ENCODE results near the gene SFMBT1.

SFMBT1 gene

GRCh38 chr3:52860424-52860768, 185.5 kb downstream of the SFMBT1 start:
- H3K27me3 ChIP-seq (ENCODE audit: control insufficient read depth in 1 of 2, insufficient read depth in 1 of 2, low read length in 2 of 2): no peaks in the 10 kb centered on the region
- H3K9ac ChIP-seq (ENCODE audit: low read length): no peak overlapping the region
- H2BK120ac ChIP-seq (ENCODE audit: low read depth, low read length): no peak overlapping the region
- no peak overlapping the region for H2AK5ac ChIP-seq (ENCODE audit: low read length, severe bottlenecking)
- WGBS: 88% methylated on average over 8 of the region's 8 CpGs
- H3K4me1 ChIP-seq (ENCODE audit: control insufficient read depth, insufficient read depth, low read depth, low read length): peaks cover 11% of the 10 kb centered on the region
- H3K36me3 ChIP-seq (ENCODE audit: control insufficient read depth in 1 of 2, insufficient read depth in 2 of 2, low read depth in 1 of 2, low read length in 2 of 2): peaks cover 0 to 10% of the 10 kb centered on the region in 2 experiments
- H2AFZ ChIP-seq (ENCODE audit: low read depth, low read length): no peak overlapping the region
- no peak overlapping the region for H3K18ac ChIP-seq (ENCODE audit: low read depth in 1 of 2, low read length in 2 of 2)
- no peak overlapping the region for H2BK5ac ChIP-seq (ENCODE audit: low read depth, low read length, poor library complexity, severe bottlenecking)
- no peak overlapping the region for H2BK12ac ChIP-seq (ENCODE audit: low read length in 2 of 2)
- no peak overlapping the region for H2BK15ac ChIP-seq (ENCODE audit: low read depth, poor library complexity, severe bottlenecking)
- H4K8ac ChIP-seq (ENCODE audit: low read length): no peak overlapping the region
- H3K23ac ChIP-seq (ENCODE audit: low read length in 2 of 2): no peak overlapping the region
- no peaks in the 10 kb centered on the region for H3K9me3 ChIP-seq (ENCODE audit: control insufficient read depth, low read length)
- H3K4ac ChIP-seq (ENCODE audit: low read depth in 1 of 2, low read length in 2 of 2): no peak overlapping the region
- DNase-seq: no peak
- H4K91ac ChIP-seq (ENCODE audit: low read length): no peak overlapping the region
- H3K4me2 ChIP-seq (ENCODE audit: low read length, poor library complexity, severe bottlenecking): no peak overlapping the region
- no peak overlapping the region for H3K4me3 ChIP-seq (ENCODE audit: insufficient read depth in 1 of 2, low read depth in 1 of 2, low read length in 2 of 2)
- H3K79me1 ChIP-seq (replicated peaks; ENCODE audit: low read length, poor library complexity, severe bottlenecking): peaks cover 19% of the 10 kb centered on the region
- no peak overlapping the region for H3K14ac ChIP-seq (ENCODE audit: low read length in 2 of 2)
- no peak overlapping the region for H3K27ac ChIP-seq (ENCODE audit: low read length, poor library complexity, severe bottlenecking)

GRCh38 chr3:52859686-52860423, 186.0 kb downstream of the SFMBT1 start:
- H3K9ac ChIP-seq (ENCODE audit: low read length): no peak overlapping the region
- no peak overlapping the region for H3K14ac ChIP-seq (ENCODE audit: low read length in 2 of 2)
- H3K36me3 ChIP-seq (ENCODE audit: control insufficient read depth in 1 of 2, insufficient read depth in 2 of 2, low read depth in 1 of 2, low read length in 2 of 2): peaks cover under 1 to 10% of the 10 kb centered on the region in 2 experiments
- no peak overlapping the region for H2BK120ac ChIP-seq (ENCODE audit: low read depth, low read length)
- peaks cover 19% of the 10 kb centered on the region for H3K79me1 ChIP-seq (replicated peaks; ENCODE audit: low read length, poor library complexity, severe bottlenecking)
- H2BK12ac ChIP-seq (ENCODE audit: low read length in 2 of 2): no peak overlapping the region
- 95% methylated on average over 8 of the region's 8 CpGs for WGBS
- no peak overlapping the region for H2AK5ac ChIP-seq (ENCODE audit: low read length, severe bottlenecking)
- H3K4me3 ChIP-seq (ENCODE audit: insufficient read depth in 1 of 2, low read depth in 1 of 2, low read length in 2 of 2): no peak overlapping the region
- H3K4me1 ChIP-seq (ENCODE audit: control insufficient read depth, insufficient read depth, low read depth, low read length): peaks cover 11% of the 10 kb centered on the region
- H3K18ac ChIP-seq (ENCODE audit: low read depth in 1 of 2, low read length in 2 of 2): no peak overlapping the region
- H3K27me3 ChIP-seq (ENCODE audit: control insufficient read depth in 1 of 2, insufficient read depth in 1 of 2, low read length in 2 of 2): no peaks in the 10 kb centered on the region
- no peak overlapping the region for H4K8ac ChIP-seq (ENCODE audit: low read length)
- no peaks in the 10 kb centered on the region for H3K9me3 ChIP-seq (ENCODE audit: control insufficient read depth, low read length)
- no peak overlapping the region for H3K4me2 ChIP-seq (ENCODE audit: low read length, poor library complexity, severe bottlenecking)
- no peak overlapping the region for H3K23ac ChIP-seq (ENCODE audit: low read length in 2 of 2)
- H3K27ac ChIP-seq (ENCODE audit: low read length, poor library complexity, severe bottlenecking): no peak overlapping the region
- no peak for DNase-seq
- H3K4ac ChIP-seq (ENCODE audit: low read depth in 1 of 2, low read length in 2 of 2): no peak overlapping the region
- H2BK5ac ChIP-seq (ENCODE audit: low read depth, low read length, poor library complexity, severe bottlenecking): no peak overlapping the region
- H4K91ac ChIP-seq (ENCODE audit: low read length): no peak overlapping the region
- H2AFZ ChIP-seq (ENCODE audit: low read depth, low read length): no peak overlapping the region
- H2BK15ac ChIP-seq (ENCODE audit: low read depth, poor library complexity, severe bottlenecking): no peak overlapping the region

GRCh38 chr3:52857864-52858263, 188.0 kb downstream of the SFMBT1 start:
- Histone ChIP-seq H3K27ac (ENCODE audit: low read length, poor library complexity, severe bottlenecking) (no peak overlapping the region), H4K91ac (ENCODE audit: low read length) (no peak overlapping the region), H2BK120ac (ENCODE audit: low read depth, low read length) (no peak overlapping the region), H2BK5ac (ENCODE audit: low read depth, low read length, poor library complexity, severe bottlenecking) (no peak overlapping the region), H3K18ac (ENCODE audit: low read depth in 1 of 2, low read length in 2 of 2) (no peak overlapping the region), H3K4me1 (ENCODE audit: control insufficient read depth, insufficient read depth, low read depth, low read length) (peaks cover 11% of the 10 kb centered on the region), H2AFZ (ENCODE audit: low read depth, low read length) (no peak overlapping the region), H3K9ac (ENCODE audit: low read length) (no peak overlapping the region), H3K14ac (ENCODE audit: low read length in 2 of 2) (no peak overlapping the region), H2BK12ac (ENCODE audit: low read length in 2 of 2) (no peak overlapping the region), H3K4me2 (ENCODE audit: low read length, poor library complexity, severe bottlenecking) (no peak overlapping the region), H3K27me3 (ENCODE audit: control insufficient read depth in 1 of 2, insufficient read depth in 1 of 2, low read length in 2 of 2) (no peaks in the 10 kb centered on the region), H4K8ac (ENCODE audit: low read length) (no peak overlapping the region), H3K9me3 (ENCODE audit: control insufficient read depth, low read length) (no peaks in the 10 kb centered on the region), H3K36me3 (ENCODE audit: control insufficient read depth in 1 of 2, insufficient read depth in 2 of 2, low read depth in 1 of 2, low read length in 2 of 2) (peaks cover 4 to 14% of the 10 kb centered on the region in 2 experiments), H3K79me1 (replicated peaks; ENCODE audit: low read length, poor library complexity, severe bottlenecking) (peaks cover 20% of the 10 kb centered on the region), H3K4me3 (ENCODE audit: insufficient read depth in 1 of 2, low read depth in 1 of 2, low read length in 2 of 2) (no peak overlapping the region), H3K4ac (ENCODE audit: low read depth in 1 of 2, low read length in 2 of 2) (no peak overlapping the region), H2BK15ac (ENCODE audit: low read depth, poor library complexity, severe bottlenecking) (no peak overlapping the region), H3K23ac (ENCODE audit: low read length in 2 of 2) (no peak overlapping the region), H2AK5ac (ENCODE audit: low read length, severe bottlenecking) (no peak overlapping the region)
- 96% methylated on average over 4 of the region's 5 CpGs for WGBS
- no peak for DNase-seq

- Histone ChIP-seq H3K18ac (ENCODE audit: low read depth in 1 of 2, low read length in 2 of 2) (no peak overlapping the region), H2AFZ (ENCODE audit: low read depth, low read length) (no peak overlapping the region), H3K4me2 (ENCODE audit: low read length, poor library complexity, severe bottlenecking) (no peak overlapping the region), H3K9me3 (ENCODE audit: control insufficient read depth, low read length) (no peaks in the 10 kb centered on the region), H2BK5ac (ENCODE audit: low read depth, low read length, poor library complexity, severe bottlenecking) (no peak overlapping the region), H3K27ac (ENCODE audit: low read length, poor library complexity, severe bottlenecking) (no peak overlapping the region), H3K4ac (ENCODE audit: low read depth in 1 of 2, low read length in 2 of 2) (no peak overlapping the region), H2BK15ac (ENCODE audit: low read depth, poor library complexity, severe bottlenecking) (no peak overlapping the region), H4K8ac (ENCODE audit: low read length) (no peak overlapping the region), H3K79me1 (replicated peaks; ENCODE audit: low read length, poor library complexity, severe bottlenecking) (peaks cover 18% of the 10 kb centered on the region), H3K4me3 (ENCODE audit: insufficient read depth in 1 of 2, low read depth in 1 of 2, low read length in 2 of 2) (no peak overlapping the region), H3K9ac (ENCODE audit: low read length) (no peak overlapping the region), H2BK120ac (ENCODE audit: low read depth, low read length) (no peak overlapping the region), H3K14ac (ENCODE audit: low read length in 2 of 2) (no peak overlapping the region), H2AK5ac (ENCODE audit: low read length, severe bottlenecking) (no peak overlapping the region), H3K27me3 (ENCODE audit: control insufficient read depth in 1 of 2, insufficient read depth in 1 of 2, low read length in 2 of 2) (no peaks in the 10 kb centered on the region), H3K4me1 (ENCODE audit: control insufficient read depth, insufficient read depth, low read depth, low read length) (peaks cover 11% of the 10 kb centered on the region), H4K91ac (ENCODE audit: low read length) (no peak overlapping the region), H3K23ac (ENCODE audit: low read length in 2 of 2) (no peak overlapping the region), H3K36me3 (ENCODE audit: control insufficient read depth in 1 of 2, insufficient read depth in 2 of 2, low read depth in 1 of 2, low read length in 2 of 2) (peaks cover 10 to 17% of the 10 kb centered on the region in 2 experiments), H2BK12ac (ENCODE audit: low read length in 2 of 2) (no peak overlapping the region)
- WGBS: 95% methylated on average over 2 of the region's 3 CpGs
- no peak for DNase-seq
Observed at GRCh38 chr3:52857133-52857532, 188.7 kb downstream of the SFMBT1 start.

All from mesenchymal stem cell (in vitro differentiated cells and primary cell).